ENCODE results near the gene ABHD16B.
"Not testable (repeated sequence)": the region's sequence is repeated elsewhere in the genome, so short reads cannot be mapped to it uniquely, and the experiment has no call there.

ABHD16B gene

GRCh38 chr20:63856098-63856511 lies 5.2 kb upstream of the ABHD16B start:
- DNase-seq: no peak

- DNase-seq: no peak
Observed at GRCh38 chr20:63857764-63858392, 3.4 kb upstream of the ABHD16B start.

GRCh38 chr20:63858393-63859165 lies 2.7 kb upstream of the ABHD16B start:
- no peak for DNase-seq

GRCh38 chr20:63859166-63859699 lies 2.1 kb upstream of the ABHD16B start:
- no peak for DNase-seq

- DNase-seq: no peak
Observed at GRCh38 chr20:63860325-63861051, 810 bp upstream of the ABHD16B start.

- DNase-seq: no peak
Observed at GRCh38 chr20:63861981-63862901, 943 bp downstream of the ABHD16B start.

- no peak for DNase-seq
Observed at GRCh38 chr20:63863021-63863797, 1.9 kb downstream of the ABHD16B start.

- peak; percentile 84 for DNase-seq
Observed at GRCh38 chr20:63863798-63864544, 2.7 kb downstream of the ABHD16B start.

- no peak for DNase-seq
Observed at GRCh38 chr20:63864545-63864977, 3.3 kb downstream of the ABHD16B start.

GRCh38 chr20:63864978-63865640 lies 3.8 kb downstream of the ABHD16B start, which contains the start of gene TPD52L2:
Gene TPD52L2, plus strand, starts transcription at chr20:63865270. Its CDS starts 96 bp downstream, at chr20:63865366.
- peak; percentile 97 for DNase-seq

GRCh38 chr20:63867042-63867441 lies 5.7 kb downstream of the ABHD16B start:
- DNase-seq: not testable (repeated sequence)

- no peak for DNase-seq
Observed at GRCh38 chr20:63868264-63868663, 7.0 kb downstream of the ABHD16B start.

GRCh38 chr20:63873477-63873971 lies 12.2 kb downstream of the ABHD16B start:
- peak; percentile 28 for DNase-seq

GRCh38 chr20:63874241-63874640 lies 12.9 kb downstream of the ABHD16B start:
- DNase-seq: not testable (repeated sequence)

- no peak for DNase-seq
Observed at GRCh38 chr20:63876489-63877036, 15.3 kb downstream of the ABHD16B start.

- DNase-seq: no peak
Observed at GRCh38 chr20:63877755-63878470, 16.6 kb downstream of the ABHD16B start.

GRCh38 chr20:63878899-63879663 lies 17.8 kb downstream of the ABHD16B start:
- no peak for DNase-seq

GRCh38 chr20:63880901-63881300 lies 19.6 kb downstream of the ABHD16B start:
- not testable (repeated sequence) for DNase-seq
